H9 (cell line): ENCODE data around the gene PPP2R5B. TPM values are rescaled to one million over a fixed set of nuclear protein-coding genes. Genes with fewer than 3 reads are reported as not detected.
A peak's percentile ranks its signal among the peaks of the same experiment; 100 is the strongest.

ENCODE experiments used
- DNase-seq: peaks from one replicate; pipeline ENCODE4 v3.0.0-alpha.2; 2017
- H2AFZ ChIP-seq: one replicate; pipeline ENCODE4 v1.6.1; 2013; ENCODE audit warnings: mild to moderate bottlenecking, low read length, control low read depth, moderate library complexity
- H2AK5ac ChIP-seq: 2 replicates; pipeline ENCODE4 v1.6.1; 2013; ENCODE audit warnings: low read length, control low read depth, mixed read lengths; ENCODE audit not compliant: insufficient read length
- H2BK120ac ChIP-seq: one replicate; pipeline ENCODE4 v1.6.1; 2013; ENCODE audit warnings: low read depth, mild to moderate bottlenecking, low read length, control low read depth, inconsistent platforms; ENCODE audit not compliant: poor library complexity, severe bottlenecking
- H2BK12ac ChIP-seq: 2 replicates; pipeline ENCODE4 v1.6.1; 2013; ENCODE audit warnings: low read length, control low read depth, mixed read lengths, low read depth; ENCODE audit not compliant: insufficient read length
- H2BK15ac ChIP-seq: 2 replicates; pipeline ENCODE4 v1.6.1; 2013; ENCODE audit warnings: low read depth, low read length, control low read depth
- H2BK20ac ChIP-seq: one replicate; pipeline ENCODE4 v1.6.1; 2013; ENCODE audit warnings: low read depth, mild to moderate bottlenecking, low read length, control low read depth, inconsistent platforms; ENCODE audit not compliant: poor library complexity, severe bottlenecking
- H2BK5ac ChIP-seq: 2 replicates; pipeline ENCODE4 v1.6.1; 2013; ENCODE audit warnings: low read length, control low read depth, mixed read lengths; ENCODE audit not compliant: insufficient read length
- H3K14ac ChIP-seq: 2 replicates; pipeline ENCODE4 v1.6.1; 2013; ENCODE audit warnings: low read length, control low read depth; ENCODE audit not compliant: insufficient read depth
- H3K18ac ChIP-seq: 2 replicates; pipeline ENCODE4 v1.6.1; 2013; ENCODE audit warnings: low read depth, mild to moderate bottlenecking, mixed read lengths, low read length, control low read depth; ENCODE audit not compliant: insufficient read length
- H3K23ac ChIP-seq: 2 replicates; pipeline ENCODE4 v1.6.1; 2013; ENCODE audit warnings: low read length, control low read depth, mixed read lengths, low read depth; ENCODE audit not compliant: insufficient read length
- H3K23me2 ChIP-seq: 2 replicates; pipeline ENCODE4 v1.6.1; 2013; ENCODE audit warnings: low read depth, mild to moderate bottlenecking, mixed read lengths, low read length, control low read depth; ENCODE audit not compliant: insufficient read length, poor library complexity, severe bottlenecking
- H3K27ac ChIP-seq: 2 replicates; pipeline ENCODE4 v1.5.1; 2013; ENCODE audit warnings: low read length, control low read depth, mixed read lengths, low read depth; ENCODE audit not compliant: insufficient read length
- H3K27me3 ChIP-seq: 2 replicates; pipeline ENCODE4 v1.6.1; 2013; ENCODE audit warnings: low read length, control low read depth, inconsistent platforms; ENCODE audit not compliant: insufficient read depth
- H3K4ac ChIP-seq: 2 replicates; pipeline ENCODE4 v1.6.1; 2013; ENCODE audit warnings: low read depth, mild to moderate bottlenecking, control low read depth, inconsistent platforms, low read length, moderate library complexity
- H3K4me1 ChIP-seq: 2 replicates; pipeline ENCODE4 v1.6.1; 2013; ENCODE audit warnings: low read length, control low read depth, inconsistent platforms; ENCODE audit not compliant: insufficient read depth
- H3K4me2 ChIP-seq: 2 replicates; pipeline ENCODE4 v1.6.1; 2013; ENCODE audit warnings: low read length, control low read depth, mixed read lengths; ENCODE audit not compliant: insufficient read length, insufficient read depth
- H3K56ac ChIP-seq: 2 replicates; pipeline ENCODE4 v1.6.1; 2013; ENCODE audit warnings: low read depth, mild to moderate bottlenecking, mixed read lengths, low read length, control low read depth; ENCODE audit not compliant: insufficient read length
- H3K79me1 ChIP-seq: 2 replicates; pipeline ENCODE4 v1.6.1; 2013; ENCODE audit warnings: low read depth, mild to moderate bottlenecking, moderate library complexity, low read length, control low read depth, inconsistent platforms; ENCODE audit not compliant: insufficient read depth, poor library complexity, severe bottlenecking
- H3K79me2 ChIP-seq: 2 replicates; pipeline ENCODE4 v1.6.1; 2013; ENCODE audit warnings: low read length, control low read depth, inconsistent platforms; ENCODE audit not compliant: insufficient read depth
- H3K9ac ChIP-seq: 2 replicates; pipeline ENCODE4 v1.6.1; 2013; ENCODE audit warnings: low read length, control low read depth, mixed read lengths; ENCODE audit not compliant: insufficient read length; ENCODE audit errors: extremely low read depth
- H3K9me3 ChIP-seq: one replicate; pipeline ENCODE4 v1.6.1; 2013; ENCODE audit warnings: low read depth, low read length, inconsistent platforms; ENCODE audit not compliant: control insufficient read depth
- H3T11ph ChIP-seq: one replicate; pipeline ENCODE4 v1.6.1; 2013; ENCODE audit warnings: mild to moderate bottlenecking, low read length, control low read depth, inconsistent platforms
- H4K20me1 ChIP-seq: one replicate; pipeline ENCODE4 v1.6.1; 2013; ENCODE audit not compliant: control insufficient read depth, insufficient read length, insufficient read depth
- H4K5ac ChIP-seq: 2 replicates; pipeline ENCODE4 v1.6.1; 2013; ENCODE audit warnings: low read depth, mild to moderate bottlenecking, mixed read lengths, low read length, control low read depth; ENCODE audit not compliant: insufficient read length
- H4K8ac ChIP-seq: replicated peaks from 2 replicates; pipeline ENCODE4 v1.6.1; 2013; ENCODE audit warnings: low read length, control low read depth, mixed read lengths, low read depth; ENCODE audit not compliant: insufficient read length
- H4K91ac ChIP-seq: 2 replicates; pipeline ENCODE4 v1.6.1; 2013; ENCODE audit warnings: low read depth, mild to moderate bottlenecking, moderate library complexity, mixed read lengths, low read length, control low read depth; ENCODE audit not compliant: insufficient read length
- H3K27ac Mint-ChIP-seq, 3 experiments: 2 replicates in 2 of 3; 3 replicates in 1 of 3; pipeline ENCODE4 v1.8.0; 2020 to 2021; ENCODE audit warnings: mixed read lengths in 3 of 3, mild to moderate bottlenecking in 1 of 3, moderate library complexity in 1 of 3
- H3K27me3 Mint-ChIP-seq: 2 replicates; pipeline ENCODE4 v1.8.0; 2021; ENCODE audit warnings: low read depth, mild to moderate bottlenecking, moderate library complexity, mixed read lengths
- H3K36me3 Mint-ChIP-seq, 3 experiments: 2 replicates in 2 of 3; 3 replicates in 1 of 3; pipeline ENCODE4 v1.8.0; 2020 to 2021; ENCODE audit warnings: low read depth in 3 of 3, mixed read lengths in 3 of 3; ENCODE audit not compliant: insufficient read depth in 1 of 3
- H3K4me1 Mint-ChIP-seq, 2 experiments: 2 replicates each; pipeline ENCODE4 v1.8.0; 2020; ENCODE audit warnings: mixed read lengths in 2 of 2
- H3K4me3 Mint-ChIP-seq, 2 experiments: 2 replicates in 1 of 2; 3 replicates in 1 of 2; pipeline ENCODE4 v1.8.0; 2020 to 2021; ENCODE audit warnings: mild to moderate bottlenecking in 2 of 2, mixed read lengths in 2 of 2, moderate library complexity in 1 of 2
- H3K9me3 Mint-ChIP-seq, 2 experiments: 2 replicates in 1 of 2; 3 replicates in 1 of 2; pipeline ENCODE4 v1.8.0; 2020; ENCODE audit warnings: mild to moderate bottlenecking in 2 of 2, mixed read lengths in 2 of 2, moderate library complexity in 1 of 2
- CTCF ChIP-seq: fragments of 200-600 bp; sonication (generic); conservative IDR thresholded peaks from 3 replicates; pipeline ENCODE4 v1.8.0; 2021; ENCODE audit warnings: antibody characterized with exemption, mild to moderate bottlenecking
- WGBS: extraction: QIAGEN DNeasy Blood & Tissue Kit; methylation state at CpG from one replicate; pipeline ENCODE4 v1.1.7; 2013; ENCODE audit warnings: missing lambda C conversion rate, low lambda C conversion rate, mixed read lengths; ENCODE audit not compliant: insufficient read length; ENCODE audit errors: extremely low coverage; 5-methylcytosine and 5-hydroxymethylcytosine counted together
- total RNA-seq: library from RNA; stranded (reverse); gene quantifications from 2 replicates; pipeline ENCODE4 v1.2.1, GENCODE V29; 2021

The PPP2R5B gene
- total RNA-seq, 1 experiment from 2014 or later = 6.3 TPM

- H3K27ac ChIP-seq = no peak overlapping the region
Measured at GRCh38 chr11:64890522-64890939, 34.0 kb upstream of the PPP2R5B start.

More at GRCh38 chr11:64890522-64890939, 34.0 kb upstream of the PPP2R5B start:
- Mint-ChIP-seq H3K27me3 (no peaks in the 10 kb centered on the region), H3K36me3 (peaks cover 0 to 2% (median 0%) of the 10 kb centered on the region in 3 experiments; a peak in 2 of 7 replicates), H3K27ac (peak overlapping the region in 1 of 3 experiments; percentile 89; a peak in 1 of 7 replicates), H3K4me1 (peaks cover 12 to 26% of the 10 kb centered on the region in 2 experiments), H3K9me3 (no peaks in the 10 kb centered on the region; a peak in 1 of 5 replicates), H3K4me3 (no peak overlapping the region; a peak in 1 of 5 replicates)
- H3K4me1 ChIP-seq = no peaks in the 10 kb centered on the region; the same call in 1 of the 2 replicates
- H3K18ac ChIP-seq = no peak overlapping the region
- H3K9ac ChIP-seq = no peak overlapping the region
- no peak overlapping the region for H2BK120ac ChIP-seq
- no peaks in the 10 kb centered on the region for H3K79me2 ChIP-seq
- no peak overlapping the region for H3K23ac ChIP-seq
- no peak overlapping the region for H2BK12ac ChIP-seq
- H3K23me2 ChIP-seq = peaks cover 4% of the 10 kb centered on the region
- whole genome bisulfite sequencing = no CpG with 5 or more reads among the region's 7 CpGs
- H4K91ac ChIP-seq = no peak overlapping the region
- no peak overlapping the region for H3K4ac ChIP-seq
- no peaks in the 10 kb centered on the region for H3K9me3 ChIP-seq
- H2AK5ac ChIP-seq = no peak overlapping the region
- H2BK5ac ChIP-seq = no peak overlapping the region
- no peaks in the 10 kb centered on the region for H4K20me1 ChIP-seq
- H4K8ac ChIP-seq = no peak overlapping the region
- no peak overlapping the region for H3K56ac ChIP-seq
- no peak overlapping the region for H4K5ac ChIP-seq
- H3T11ph ChIP-seq = no peak overlapping the region
- H3K4me2 ChIP-seq = no peak overlapping the region
- no peaks in the 10 kb centered on the region for H3K27me3 ChIP-seq
- H2BK20ac ChIP-seq = no peak overlapping the region
- H3K14ac ChIP-seq = no peak overlapping the region
- no peak overlapping the region for H2BK15ac ChIP-seq
- no peak for DNase-seq
- H3K79me1 ChIP-seq = no peaks in the 10 kb centered on the region
- no peak for TF ChIP-seq CTCF
- H2AFZ ChIP-seq = no peak overlapping the region
